ENCODE measurements around the gene MAP3K1. TPM values are rescaled to one million over a fixed set of nuclear protein-coding genes. Genes with fewer than 3 reads are reported as not detected.
"Not testable (repeated sequence)": the region's sequence is repeated elsewhere in the genome, so short reads cannot be mapped to it uniquely, and the experiment has no call there.

MAP3K1 gene
- total RNA-seq, 1 experiment from 2014 or later, result 8.5 TPM

GRCh38 chr5:56821868-56822267 is 6.5 kb downstream of the MAP3K1 start:
- POLR2A ChIA-PET; H4K20me1 ChIP-seq (ENCODE audit: insufficient read depth): not testable (repeated sequence)

GRCh38 chr5:56822981-56823380 is 7.6 kb downstream of the MAP3K1 start:
- H4K20me1 ChIP-seq (ENCODE audit: insufficient read depth), result no peaks in the 10 kb centered on the region
- ChIA-PET CTCF (no interaction called here), RAD21 (ENCODE audit: low non-redundant PET in 1 of 2, low total read pairs in 2 of 2, uncharacterized antibody in 2 of 2, unreplicated experiment in 2 of 2) (no interaction called here), POLR2A (no interaction called here)
- peaks cover 48% of the 10 kb centered on the region for H3K79me2 ChIP-seq (ENCODE audit: insufficient read depth, low read length)
- no peak for ATAC-seq
- H3K9ac ChIP-seq (ENCODE audit: low read length), result no peak overlapping the region
- H3K27ac ChIP-seq (ENCODE audit: low read depth, low read length), result no peak overlapping the region
- intact Hi-C loops (cut with micrococcal nuclease), result no loop called here
- BruUV-seq (replicated peaks), result no TSS peak
- H3K4me1 ChIP-seq (ENCODE audit: control insufficient read depth in 1 of 2, insufficient read depth in 2 of 2, low read length in 2 of 2), result peaks cover 0 to 14% of the 10 kb centered on the region in 2 experiments; a peak in 3 of 4 replicates
- H3K36me3 ChIP-seq (ENCODE audit: control insufficient read depth in 1 of 2, insufficient read depth in 2 of 2, low read length in 2 of 2), result no peaks in the 10 kb centered on the region
- DNase-seq (ENCODE audit: low read depth, low spot score), result no peak
- no peak overlapping the region for H2AFZ ChIP-seq (ENCODE audit: low read depth, low read length, poor library complexity, severe bottlenecking)
- no peaks in the 10 kb centered on the region for H3K27me3 ChIP-seq (ENCODE audit: insufficient read depth, low read length)
- no peaks in the 10 kb centered on the region for H3K9me2 ChIP-seq (ENCODE audit: insufficient read depth)
- H3K4me2 ChIP-seq (ENCODE audit: low read length), result no peak overlapping the region
- H3K4me3 ChIP-seq (replicated peaks in 1 of 2; ENCODE audit: low read depth in 1 of 2, low read length in 2 of 2), result no peak overlapping the region
- TF ChIP-seq, protein P1, sequence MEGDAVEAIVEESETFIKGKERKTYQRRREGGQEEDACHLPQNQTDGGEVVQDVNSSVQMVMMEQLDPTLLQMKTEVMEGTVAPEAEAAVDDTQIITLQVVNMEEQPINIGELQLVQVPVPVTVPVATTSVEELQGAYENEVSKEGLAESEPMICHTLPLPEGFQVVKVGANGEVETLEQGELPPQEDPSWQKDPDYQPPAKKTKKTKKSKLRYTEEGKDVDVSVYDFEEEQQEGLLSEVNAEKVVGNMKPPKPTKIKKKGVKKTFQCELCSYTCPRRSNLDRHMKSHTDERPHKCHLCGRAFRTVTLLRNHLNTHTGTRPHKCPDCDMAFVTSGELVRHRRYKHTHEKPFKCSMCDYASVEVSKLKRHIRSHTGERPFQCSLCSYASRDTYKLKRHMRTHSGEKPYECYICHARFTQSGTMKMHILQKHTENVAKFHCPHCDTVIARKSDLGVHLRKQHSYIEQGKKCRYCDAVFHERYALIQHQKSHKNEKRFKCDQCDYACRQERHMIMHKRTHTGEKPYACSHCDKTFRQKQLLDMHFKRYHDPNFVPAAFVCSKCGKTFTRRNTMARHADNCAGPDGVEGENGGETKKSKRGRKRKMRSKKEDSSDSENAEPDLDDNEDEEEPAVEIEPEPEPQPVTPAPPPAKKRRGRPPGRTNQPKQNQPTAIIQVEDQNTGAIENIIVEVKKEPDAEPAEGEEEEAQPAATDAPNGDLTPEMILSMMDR (IDR thresholded peaks at IDR 0.05 in 2 of 3, conservative IDR thresholded peaks at IDR 0.05 in 1 of 3; ENCODE audit: borderline replicate concordance in 1 of 3, insufficient read depth in 1 of 3, low read depth in 2 of 3, low read length in 2 of 3), result no peak
- TF ChIP-seq TCF7L2 (IDR thresholded peaks at IDR 0.05; ENCODE audit: borderline replicate concordance, extremely low read depth, insufficient read depth, insufficient read length) (no peak), CBX3 (IDR thresholded peaks at IDR 0.05; ENCODE audit: low read depth) (no peak), RAD21 (IDR thresholded peaks at IDR 0.05; ENCODE audit: low read depth) (no peak), CEBPB (IDR thresholded peaks at IDR 0.05; ENCODE audit: low read depth) (no peak), ZFX (IDR thresholded peaks at IDR 0.05) (no peak), FOSL1 (IDR thresholded peaks at IDR 0.05; ENCODE audit: low read depth) (no peak), ZNF274 (IDR thresholded peaks at IDR 0.05; ENCODE audit: low read depth, low read length) (no peak), POLR2A (IDR thresholded peaks at IDR 0.05; ENCODE audit: borderline replicate concordance, extremely low read depth, insufficient read depth, insufficient read length) (no peak), EZH2 (IDR thresholded peaks at IDR 0.05) (no peak)
- H3K9me3 ChIP-seq (ENCODE audit: control insufficient read depth in 1 of 2, insufficient read depth in 1 of 2, low read depth in 1 of 2, low read length in 2 of 2), result no peaks in the 10 kb centered on the region

More at GRCh38 chr5:56821868-56822267, 6.5 kb downstream of the MAP3K1 start:
- H3K27ac ChIP-seq (ENCODE audit: low read depth, low read length); H3K4me3 ChIP-seq (replicated peaks in 1 of 2; ENCODE audit: low read depth in 1 of 2, low read length in 2 of 2); H2AFZ ChIP-seq (ENCODE audit: low read depth, low read length, poor library complexity, severe bottlenecking); intact Hi-C loops (cut with micrococcal nuclease); CTCF ChIA-PET; H3K27me3 ChIP-seq (ENCODE audit: insufficient read depth, low read length); ATAC-seq; H3K9me2 ChIP-seq (ENCODE audit: insufficient read depth); RAD21 ChIA-PET (ENCODE audit: low non-redundant PET in 1 of 2, low total read pairs in 2 of 2, uncharacterized antibody in 2 of 2, unreplicated experiment in 2 of 2); BruUV-seq (replicated peaks); H3K4me2 ChIP-seq (ENCODE audit: low read length); H3K9ac ChIP-seq (ENCODE audit: low read length); DNase-seq (ENCODE audit: low read depth, low spot score); H3K9me3 ChIP-seq (ENCODE audit: control insufficient read depth in 1 of 2, insufficient read depth in 1 of 2, low read depth in 1 of 2, low read length in 2 of 2); H3K36me3 ChIP-seq (ENCODE audit: control insufficient read depth in 1 of 2, insufficient read depth in 2 of 2, low read length in 2 of 2): not testable (repeated sequence)
- Histone ChIP-seq H3K79me2 (ENCODE audit: insufficient read depth, low read length) (peaks cover 57% of the 10 kb centered on the region), H3K4me1 (ENCODE audit: control insufficient read depth in 1 of 2, insufficient read depth in 2 of 2, low read length in 2 of 2) (peaks cover 4 to 17% of the 10 kb centered on the region in 2 experiments; a peak in 3 of 4 replicates)
